Spleen (tissue), 7 donors: ENCODE measurements around the gene ATE1.

Source experiments
- CTCF ChIP-seq, 11 experiments: fragments of 200-600 bp in 7 of 11; fragments of 450-650 bp in 4 of 11; sonication (generic) in 4 of 11; IDR thresholded peaks in 8 of 11; conservative IDR thresholded peaks in 3 of 11; 1 replicate in 7 of 11; 2 replicates in 4 of 11; pipeline versions ENCODE4 v1.4.0 to v1.8.0; 2016 to 2021; ENCODE audit warnings: antibody characterized with exemption in 11 of 11, inconsistent platforms in 4 of 11, mild to moderate bottlenecking in 1 of 11
- POLR2A ChIP-seq, 3 donors: fragments of 450-650 bp; IDR thresholded peaks; one replicate each; pipeline ENCODE4 v1.5.1; 2017; ENCODE audit warnings: antibody characterized with exemption in 3 of 3, mild to moderate bottlenecking in 1 of 3
- donor health status: DM: no; HTN: no; CAD: no; lungs with moderate emphysema.
- donor health status: DM: no; HTN: no; CAD: no.
- donor health status: DM: no; HTN: no; CAD: no.

DNA sequence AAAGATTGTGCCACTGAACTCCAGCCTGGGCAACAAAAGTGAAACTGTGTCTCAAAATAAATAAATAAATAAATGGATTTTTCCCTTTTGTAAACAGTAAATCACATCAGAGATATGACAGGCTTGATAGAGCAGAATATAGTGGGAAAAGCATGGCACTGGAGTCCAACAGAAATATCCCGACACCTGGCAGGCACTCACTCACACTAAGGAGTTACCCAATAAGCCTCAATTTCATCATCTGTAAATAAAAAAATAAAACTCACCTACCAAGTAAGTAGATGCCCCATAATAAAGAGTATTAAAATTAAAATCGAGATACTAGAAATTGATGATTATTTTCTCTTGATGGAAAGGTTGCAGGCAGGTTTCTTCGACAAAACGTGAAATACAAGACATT lies 1.7 kb downstream of the ATE1 start:
- no peak for TF ChIP-seq CTCF (IDR thresholded peaks at IDR 0.05 in 8 of 11, conservative IDR thresholded peaks at IDR 0.05 in 3 of 11)
- no peak for TF ChIP-seq POLR2A (IDR thresholded peaks at IDR 0.05)
